K562 (cell line): Measurements from ENCODE around the gene TMEM14C. TPM values are rescaled to one million over a fixed set of nuclear protein-coding genes. Genes with fewer than 3 reads are reported as not detected.

Source experiments
- ATF1 ChIP-seq, 2 experiments: fragments of 450-650 bp in 1 of 2; IDR thresholded peaks; 2 replicates each; pipeline ENCODE4 v1.6.1; 2016; ENCODE audit warnings: missing compliant biosample characterization in 1 of 2, missing genetic modification characterization in 1 of 2
- CBX3 ChIP-seq, 2 experiments: IDR thresholded peaks; 1 replicate in 1 of 2; 2 replicates in 1 of 2; pipeline ENCODE4 v1.6.1; 2012; ENCODE audit warnings: inconsistent platforms in 2 of 2, low read length in 2 of 2, borderline replicate concordance in 1 of 2, control low read depth in 1 of 2
- DMBX1 ChIP-seq: fragments of 250-450 bp; sonication (Bioruptor Pico); IDR thresholded peaks from 2 replicates; pipeline ENCODE4 v1.8.0; 2022; ENCODE audit warnings: inconsistent platforms, mild to moderate bottlenecking, moderate library complexity, borderline replicate concordance
- EP300 ChIP-seq: IDR thresholded peaks from 2 replicates; pipeline ENCODE4 v1.6.1; 2012; ENCODE audit warnings: low read length, improper control_type of control experiment
- FOXK1 ChIP-seq: sonication (generic); formaldehyde crosslinking; IDR thresholded peaks from 2 replicates; pipeline ENCODE4 v1.8.0; 2022; ENCODE audit warnings: missing genetic modification reagents, mild to moderate bottlenecking, borderline replicate concordance
- FOXK2 ChIP-seq, 2 experiments: fragments of 450-650 bp; IDR thresholded peaks in 1 of 2; conservative IDR thresholded peaks in 1 of 2; 2 replicates each; pipeline ENCODE4 v1.6.1; 2016; ENCODE audit warnings: low read depth in 2 of 2, mild to moderate bottlenecking in 1 of 2
- FOXM1 ChIP-seq, 2 experiments: fragments of 450-650 bp in 1 of 2; sonication (generic) in 1 of 2; formaldehyde crosslinking in 1 of 2; IDR thresholded peaks; 2 replicates each; pipeline versions ENCODE4 v1.6.1 to v1.9.0; 2017 to 2022; ENCODE audit warnings: low read depth in 2 of 2, mild to moderate bottlenecking in 2 of 2, missing genetic modification reagents in 1 of 2, moderate library complexity in 1 of 2
- GABPA ChIP-seq: fragments of 200-800 bp; sonication (Bioruptor generic); conservative IDR thresholded peaks from 2 replicates; pipeline ENCODE4 v1.6.1; 2016; ENCODE audit warnings: low read depth, missing genetic modification characterization, missing compliant biosample characterization
- JUN ChIP-seq, 2 experiments: sonication (generic) in 1 of 2; formaldehyde crosslinking in 1 of 2; IDR thresholded peaks; 2 replicates each; pipeline versions ENCODE4 v1.6.1 to v1.8.0; 2012 to 2022; ENCODE audit warnings: borderline replicate concordance in 2 of 2, mild to moderate bottlenecking in 2 of 2, improper control_type of control experiment in 1 of 2, low read depth in 1 of 2, low read length in 1 of 2, missing genetic modification reagents in 1 of 2
- MTA1 ChIP-seq: fragments of 450-650 bp; IDR thresholded peaks from 2 replicates; pipeline ENCODE4 v1.6.1; 2017; ENCODE audit warnings: borderline replicate concordance
- MTA2 ChIP-seq: fragments of 450-650 bp; IDR thresholded peaks from 2 replicates; pipeline ENCODE4 v1.6.1; 2016; ENCODE audit warnings: low read depth
- MYC ChIP-seq, 2 experiments: fragments of 250-450 bp in 1 of 2; sonication (Bioruptor Pico) in 1 of 2; IDR thresholded peaks; 2 replicates each; pipeline versions ENCODE4 v1.5.1 to v1.6.1; 2012 to 2021; ENCODE audit warnings: low read depth in 2 of 2, borderline replicate concordance in 1 of 2, improper control_type of control experiment in 1 of 2, low read length in 1 of 2, mild to moderate bottlenecking in 1 of 2, moderate library complexity in 1 of 2
- NKRF ChIP-seq: fragments of 450-650 bp; IDR thresholded peaks from 2 replicates; pipeline ENCODE4 v1.6.1; 2016; ENCODE audit warnings: borderline replicate concordance
- RBBP5 ChIP-seq: fragments of 200-600 bp; sonication (generic); IDR thresholded peaks from 2 replicates; pipeline ENCODE4 v1.6.1; 2012; ENCODE audit warnings: borderline replicate concordance, mild to moderate bottlenecking, low read length, control low read depth, inconsistent platforms; ENCODE audit not compliant: insufficient read depth, poor library complexity, severe bottlenecking
- SMAD3 ChIP-seq: fragments of 450-650 bp; formaldehyde crosslinking; conservative IDR thresholded peaks from 2 replicates; pipeline ENCODE4 v1.4.0; 2020; ENCODE audit warnings: mild to moderate bottlenecking
- TFAM ChIP-seq: fragments of 250-450 bp; sonication (Bioruptor Pico); conservative IDR thresholded peaks from 2 replicates; pipeline ENCODE4 v1.5.0; 2021; ENCODE audit warnings: mild to moderate bottlenecking, moderate library complexity
- ZNF12 ChIP-seq: sonication (generic); formaldehyde crosslinking; IDR thresholded peaks from 2 replicates; pipeline ENCODE4 v1.4.0; 2020; ENCODE audit warnings: mild to moderate bottlenecking, missing genetic modification reagents
- ZNF24 ChIP-seq: fragments of 450-650 bp; IDR thresholded peaks from 2 replicates; pipeline ENCODE4 v1.6.1; 2016
- ZNF79 ChIP-seq: fragments of 250-450 bp; sonication (Bioruptor Pico); IDR thresholded peaks from 2 replicates; pipeline ENCODE4 v1.4.0; 2020; ENCODE audit warnings: low read depth, mild to moderate bottlenecking, moderate library complexity
- polyA plus RNA-seq, 8 experiments: library from polyadenylated mRNA; depleted of rRNA in 4 of 8; stranded (reverse) in 5 of 8; unstranded in 3 of 8; fragments of >200 nt; fragmentation: Nextera tagmentation in 2 of 8; fragmentation: Illumina TruSeq in 1 of 8; extraction: Ambion mirVana in 2 of 8; extraction: Trizol in 1 of 8; gene quantifications; 2 replicates each; pipeline versions ENCODE4 v1.2.1 to v1.2.3, GENCODE V29; 2011 to 2014; ENCODE audit warnings: inconsistent platforms in 1 of 8, missing spikeins in 1 of 8
- total RNA-seq, 7 experiments: library from RNA; depleted of rRNA in 6 of 7; stranded (reverse); fragments of >200 nt in 6 of 7; fragmentation: Illumina TruSeq in 2 of 7; extraction: Trizol in 2 of 7; gene quantifications; 2 replicates each; pipeline versions ENCODE4 v1.2.1 to v1.2.3, GENCODE V29; 2011 to 2021; ENCODE audit warnings: low replicate concordance in 1 of 7
- TF ChIP-seq, protein P1 (sequence below): sonication (generic); formaldehyde crosslinking; IDR thresholded peaks from 2 replicates; pipeline ENCODE4 v1.8.1; 2023; ENCODE audit warnings: mild to moderate bottlenecking, missing genetic modification reagents
- TF ChIP-seq, protein P2 (sequence below): fragments of 450-650 bp; IDR thresholded peaks from 2 replicates; pipeline ENCODE4 v1.6.1; 2014; ENCODE audit warnings: low read depth, mild to moderate bottlenecking, moderate library complexity, borderline replicate concordance

TMEM14C gene
- total and polyA plus RNA-seq, 9 of the 15 experiments (the other 6 are each of a cell fraction or from before 2014, with no cell fraction given): 151 to 496 (median 263) TPM

GRCh38 chr6:10771371-10771894 is 48.6 kb downstream of the TMEM14C start (continued):
- TF ChIP-seq GABPA (tag) (0 out of 2 replicates have a peak, but pooled peaks have one; percentile 25), MTA2 (peak; percentile 92), SMAD3 (CRISPR knock-in tag) (no peak), CBX3 (IDR thresholded peaks at IDR 0.05; ENCODE audit: borderline replicate concordance in 1 of 2, low read length in 2 of 2) (peak in 1 of 2 experiments; percentile 56; a peak in 2 of 3 replicates), ATF1 (CRISPR knock-in tag; IDR thresholded peaks at IDR 0.05) (no peak), ATF1 (tag; IDR thresholded peaks at IDR 0.05) (peak; percentile 70), TFAM (no peak), JUN (IDR thresholded peaks at IDR 0.05; ENCODE audit: borderline replicate concordance, low read depth, low read length) (peak; percentile 65), JUN (CRISPR knock-in tag; IDR thresholded peaks at IDR 0.05; ENCODE audit: borderline replicate concordance) (no peak), MYC (IDR thresholded peaks at IDR 0.05; ENCODE audit: low read depth, low read length) (peak; percentile 92), MYC (CRISPR knock-in tag; IDR thresholded peaks at IDR 0.05; ENCODE audit: borderline replicate concordance, low read depth) (no peak), EP300 (peak; percentile 97), RBBP5 (peak; percentile 44), NKRF (peak; percentile 68), FOXK1 (0 out of 2 replicates have a peak, but pooled peaks have one; percentile 66), ZNF12 (CRISPR knock-in tag) (no peak; the same call in 1 of the 2 replicates), MTA1 (peak; percentile 44; the same call in 1 of the 2 replicates), FOXK2 (conservative IDR thresholded peaks at IDR 0.05 in 1 of 2, IDR thresholded peaks at IDR 0.05 in 1 of 2; ENCODE audit: low read depth in 2 of 2) (peak; percentile 96 to 98), FOXM1 (IDR thresholded peaks at IDR 0.05; ENCODE audit: low read depth) (peak; percentile 92), FOXM1 (CRISPR knock-in tag; IDR thresholded peaks at IDR 0.05; ENCODE audit: low read depth) (no peak), DMBX1 (CRISPR knock-in tag) (0 out of 2 replicates have a peak, but pooled peaks have one; percentile 34), ZNF24 (no peak), ZNF79 (CRISPR knock-in tag) (no peak)
- TF ChIP-seq, protein P1, sequence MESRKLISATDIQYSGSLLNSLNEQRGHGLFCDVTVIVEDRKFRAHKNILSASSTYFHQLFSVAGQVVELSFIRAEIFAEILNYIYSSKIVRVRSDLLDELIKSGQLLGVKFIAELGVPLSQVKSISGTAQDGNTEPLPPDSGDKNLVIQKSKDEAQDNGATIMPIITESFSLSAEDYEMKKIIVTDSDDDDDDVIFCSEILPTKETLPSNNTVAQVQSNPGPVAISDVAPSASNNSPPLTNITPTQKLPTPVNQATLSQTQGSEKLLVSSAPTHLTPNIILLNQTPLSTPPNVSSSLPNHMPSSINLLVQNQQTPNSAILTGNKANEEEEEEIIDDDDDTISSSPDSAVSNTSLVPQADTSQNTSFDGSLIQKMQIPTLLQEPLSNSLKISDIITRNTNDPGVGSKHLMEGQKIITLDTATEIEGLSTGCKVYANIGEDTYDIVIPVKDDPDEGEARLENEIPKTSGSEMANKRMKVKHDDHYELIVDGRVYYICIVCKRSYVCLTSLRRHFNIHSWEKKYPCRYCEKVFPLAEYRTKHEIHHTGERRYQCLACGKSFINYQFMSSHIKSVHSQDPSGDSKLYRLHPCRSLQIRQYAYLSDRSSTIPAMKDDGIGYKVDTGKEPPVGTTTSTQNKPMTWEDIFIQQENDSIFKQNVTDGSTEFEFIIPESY (CRISPR knock-in tag): peak; percentile 77; the same call in 1 of the 2 replicates
- TF ChIP-seq, protein P2, sequence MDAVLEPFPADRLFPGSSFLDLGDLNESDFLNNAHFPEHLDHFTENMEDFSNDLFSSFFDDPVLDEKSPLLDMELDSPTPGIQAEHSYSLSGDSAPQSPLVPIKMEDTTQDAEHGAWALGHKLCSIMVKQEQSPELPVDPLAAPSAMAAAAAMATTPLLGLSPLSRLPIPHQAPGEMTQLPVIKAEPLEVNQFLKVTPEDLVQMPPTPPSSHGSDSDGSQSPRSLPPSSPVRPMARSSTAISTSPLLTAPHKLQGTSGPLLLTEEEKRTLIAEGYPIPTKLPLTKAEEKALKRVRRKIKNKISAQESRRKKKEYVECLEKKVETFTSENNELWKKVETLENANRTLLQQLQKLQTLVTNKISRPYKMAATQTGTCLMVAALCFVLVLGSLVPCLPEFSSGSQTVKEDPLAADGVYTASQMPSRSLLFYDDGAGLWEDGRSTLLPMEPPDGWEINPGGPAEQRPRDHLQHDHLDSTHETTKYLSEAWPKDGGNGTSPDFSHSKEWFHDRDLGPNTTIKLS: 0 out of 2 replicates have a peak, but pooled peaks have one; percentile 56
